ENCODE results near the gene AIFM1. TPM values are rescaled to one million over a fixed set of nuclear protein-coding genes. Genes with fewer than 3 reads are reported as not detected.

Gene AIFM1
- total and polyA plus RNA-seq, 8 donors, result 2.9 to 33.5 (median 26.4) TPM

DNA sequence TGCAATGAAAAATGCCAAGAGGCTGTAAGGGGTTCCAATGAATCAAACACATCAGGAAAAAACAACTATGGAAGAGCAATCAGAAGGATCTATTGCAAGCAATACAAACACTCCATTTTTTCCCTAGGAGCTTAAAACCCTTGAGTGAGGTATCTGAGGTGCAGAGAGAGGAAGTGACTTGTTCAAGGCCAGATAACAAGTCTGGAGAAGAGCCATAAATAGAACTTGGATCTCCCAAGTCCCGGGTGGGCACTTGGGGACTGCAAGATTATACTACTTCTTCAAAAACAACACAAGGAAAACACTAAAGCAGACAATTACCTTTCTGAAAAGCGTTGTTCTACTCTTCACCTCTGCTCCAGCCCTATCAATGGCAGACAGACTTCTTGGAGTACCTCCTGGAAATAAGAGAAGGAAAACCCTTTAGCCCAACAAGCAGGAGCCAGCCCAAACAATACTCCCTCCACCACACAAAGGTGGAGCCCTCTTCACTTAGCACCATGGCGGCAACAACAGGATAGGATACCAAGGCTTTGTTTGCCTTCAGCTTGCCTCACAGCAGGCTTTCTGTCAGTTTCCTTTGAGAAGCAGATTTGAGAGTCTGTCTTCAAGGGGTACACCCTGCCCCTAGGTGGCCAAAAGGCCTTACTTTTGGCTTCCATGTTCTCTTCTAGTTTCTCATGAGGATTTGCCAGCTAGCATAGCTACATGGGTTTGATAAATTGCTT is 26.0 kb downstream of the AIFM1 start:
- no peak for DNase-seq
- Histone ChIP-seq H3K27ac (no peak overlapping the region), H3K36me3 (peaks cover 7 to 89% (median 76%) of the 10 kb centered on the region in 4 donors), H3K27me3 (no peaks in the 10 kb centered on the region), H3K9me3 (no peaks in the 10 kb centered on the region), H3K4me3 (no peak overlapping the region), H3K4me1 (no peaks in the 10 kb centered on the region)
- intact Hi-C loops (cut with DNase I; ENCODE audit: low total_unique reads), result no loop called here
- TF ChIP-seq POLR2A (IDR thresholded peaks at IDR 0.05) (no peak), POLR2AphosphoS5 (IDR thresholded peaks at IDR 0.05) (no peak), EP300 (IDR thresholded peaks at IDR 0.05) (no peak)
- TF ChIP-seq, protein P1, sequence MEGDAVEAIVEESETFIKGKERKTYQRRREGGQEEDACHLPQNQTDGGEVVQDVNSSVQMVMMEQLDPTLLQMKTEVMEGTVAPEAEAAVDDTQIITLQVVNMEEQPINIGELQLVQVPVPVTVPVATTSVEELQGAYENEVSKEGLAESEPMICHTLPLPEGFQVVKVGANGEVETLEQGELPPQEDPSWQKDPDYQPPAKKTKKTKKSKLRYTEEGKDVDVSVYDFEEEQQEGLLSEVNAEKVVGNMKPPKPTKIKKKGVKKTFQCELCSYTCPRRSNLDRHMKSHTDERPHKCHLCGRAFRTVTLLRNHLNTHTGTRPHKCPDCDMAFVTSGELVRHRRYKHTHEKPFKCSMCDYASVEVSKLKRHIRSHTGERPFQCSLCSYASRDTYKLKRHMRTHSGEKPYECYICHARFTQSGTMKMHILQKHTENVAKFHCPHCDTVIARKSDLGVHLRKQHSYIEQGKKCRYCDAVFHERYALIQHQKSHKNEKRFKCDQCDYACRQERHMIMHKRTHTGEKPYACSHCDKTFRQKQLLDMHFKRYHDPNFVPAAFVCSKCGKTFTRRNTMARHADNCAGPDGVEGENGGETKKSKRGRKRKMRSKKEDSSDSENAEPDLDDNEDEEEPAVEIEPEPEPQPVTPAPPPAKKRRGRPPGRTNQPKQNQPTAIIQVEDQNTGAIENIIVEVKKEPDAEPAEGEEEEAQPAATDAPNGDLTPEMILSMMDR (IDR thresholded peaks at IDR 0.05), result no peak
- 36 to 63% (median 44%) methylated on average over 3 of the region's 3 CpGs for WGBS, 5 donors

GRCh38 chrX:130136961-130137360 is 28.7 kb downstream of the AIFM1 start:
- TF ChIP-seq EP300 (IDR thresholded peaks at IDR 0.05) (no peak), POLR2AphosphoS5 (IDR thresholded peaks at IDR 0.05) (no peak), POLR2A (IDR thresholded peaks at IDR 0.05) (no peak)
- Histone ChIP-seq H3K4me3 (no peak overlapping the region), H3K27ac (no peak overlapping the region), H3K27me3 (no peaks in the 10 kb centered on the region), H3K36me3 (peaks cover 7 to 86% (median 74%) of the 10 kb centered on the region in 4 donors), H3K9me3 (no peaks in the 10 kb centered on the region), H3K4me1 (no peaks in the 10 kb centered on the region)
- DNase-seq, result no peak
- WGBS, 5 donors, result 82 to 92% (median 91%) methylated on average over 8 of the region's 8 CpGs
- intact Hi-C loops (cut with DNase I; ENCODE audit: low total_unique reads), result no loop called here

DNA sequence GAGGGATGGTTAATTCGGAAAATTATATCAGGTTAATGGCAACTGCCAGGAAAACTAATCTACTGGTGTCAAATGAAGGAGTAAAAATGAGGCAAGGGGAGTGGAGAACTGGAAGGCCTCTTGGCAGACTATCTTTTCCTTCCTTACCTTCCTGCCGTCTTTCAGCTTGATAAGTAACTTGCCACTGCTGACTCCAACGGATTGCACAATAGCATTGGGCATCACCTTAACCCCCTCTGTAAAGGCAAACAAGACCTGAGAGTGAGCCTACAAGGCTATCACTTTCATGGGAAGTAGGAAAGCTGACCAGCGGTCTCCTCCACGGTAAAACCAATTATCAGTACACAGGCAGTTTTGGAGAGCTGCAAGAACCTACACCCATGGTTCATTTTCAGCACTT is 29.1 kb downstream of the AIFM1 start:
- Histone ChIP-seq H3K4me1 (no peaks in the 10 kb centered on the region), H3K4me3 (no peak overlapping the region), H3K9me3 (no peaks in the 10 kb centered on the region), H3K27me3 (no peaks in the 10 kb centered on the region), H3K36me3 (peaks cover 7 to 89% (median 75%) of the 10 kb centered on the region in 4 donors), H3K27ac (no peak overlapping the region)
- DNase-seq, result no peak
- no peak for TF ChIP-seq POLR2A (IDR thresholded peaks at IDR 0.05)
- no peak for TF ChIP-seq EP300 (IDR thresholded peaks at IDR 0.05)
- TF ChIP-seq, protein P1 (IDR thresholded peaks at IDR 0.05), result no peak
- intact Hi-C loops (cut with DNase I; ENCODE audit: low total_unique reads), result no loop called here
- 59 to 86% (median 65%) methylated on average over 5 of the region's 5 CpGs for WGBS, 5 donors

DNA sequence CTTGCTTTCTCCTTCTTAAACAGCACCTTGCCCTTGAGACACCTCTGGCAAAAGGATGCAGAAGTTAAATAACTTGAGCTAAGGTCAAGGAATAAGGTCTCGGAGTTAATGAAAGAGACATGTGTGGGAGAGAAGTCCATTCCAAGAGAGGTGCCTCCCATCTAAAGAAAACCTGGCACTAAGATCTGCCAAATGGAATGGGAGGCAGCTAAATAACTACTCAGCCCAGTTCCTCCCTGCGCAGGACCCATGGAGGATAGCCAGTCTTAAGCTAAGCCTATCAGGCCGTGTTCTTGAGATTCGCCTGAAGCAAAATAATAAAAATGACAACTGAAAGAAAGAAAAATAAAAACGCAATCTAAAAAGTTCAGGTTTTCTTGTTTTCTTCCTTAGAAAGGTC is 34.7 kb downstream of the AIFM1 start:
- H3K9me3 ChIP-seq, result no peaks in the 10 kb centered on the region
- no peak for TF ChIP-seq POLR2A (IDR thresholded peaks at IDR 0.05)
- TF ChIP-seq, protein P1 (IDR thresholded peaks at IDR 0.05), result no peak
- no peak for TF ChIP-seq POLR2AphosphoS5 (IDR thresholded peaks at IDR 0.05)
- TF ChIP-seq EP300 (IDR thresholded peaks at IDR 0.05), result no peak
- peaks cover 0 to 3% (median 2%) of the 10 kb centered on the region in 4 donors for H3K4me1 ChIP-seq
- intact Hi-C loops (cut with DNase I; ENCODE audit: low total_unique reads), result no loop called here
- WGBS, 5 donors, result 79 to 92% (median 87%) methylated on average over 5 of the region's 5 CpGs
- no peaks in the 10 kb centered on the region for H3K27me3 ChIP-seq
- DNase-seq, result no peak
- no peak overlapping the region for H3K27ac ChIP-seq
- H3K4me3 ChIP-seq, result no peak overlapping the region
- H3K36me3 ChIP-seq, result peaks cover 4 to 87% (median 73%) of the 10 kb centered on the region in 4 donors
